Measurements from ENCODE around the gene CNTNAP2.

Gene CNTNAP2

DNA sequence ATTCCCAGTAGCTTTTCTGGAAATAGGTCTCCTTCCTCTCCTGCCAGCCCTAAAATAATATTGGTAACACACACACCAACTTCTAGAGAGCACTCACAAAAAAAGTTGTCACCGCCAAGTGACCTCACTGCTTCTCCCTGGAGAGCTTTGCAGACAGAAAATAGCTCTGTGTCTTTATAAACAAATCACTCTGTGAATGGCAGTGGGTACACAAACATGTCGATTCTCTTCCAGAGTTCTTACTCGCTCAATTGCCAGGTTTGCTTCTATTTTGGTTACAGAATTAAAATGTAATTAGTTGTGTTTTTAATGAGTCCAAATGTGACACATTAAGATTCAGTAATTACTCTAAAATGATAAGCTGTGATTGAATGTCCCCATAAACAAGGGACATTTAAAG is 1824.8 kb downstream of the CNTNAP2 start:
- H3K27me3 ChIP-seq (ENCODE audit: insufficient read depth, low read length) = no peaks in the 10 kb centered on the region
- H3K27ac ChIP-seq (ENCODE audit: low read depth, low read length) = no peak overlapping the region
- no peaks in the 10 kb centered on the region for H3K4me1 ChIP-seq (ENCODE audit: control insufficient read depth, insufficient read depth, low read length, unreplicated experiment)
- no peaks in the 10 kb centered on the region for H3K79me2 ChIP-seq (ENCODE audit: control insufficient read depth, insufficient read depth, low read length, unreplicated experiment)
- no peak overlapping the region for H3K4me3 ChIP-seq (ENCODE audit: low read depth, low read length)
- no peak overlapping the region for H2AFZ ChIP-seq (ENCODE audit: low read length, unreplicated experiment)
- H3K36me3 ChIP-seq (ENCODE audit: insufficient read depth, low read length) = no peaks in the 10 kb centered on the region

DNA sequence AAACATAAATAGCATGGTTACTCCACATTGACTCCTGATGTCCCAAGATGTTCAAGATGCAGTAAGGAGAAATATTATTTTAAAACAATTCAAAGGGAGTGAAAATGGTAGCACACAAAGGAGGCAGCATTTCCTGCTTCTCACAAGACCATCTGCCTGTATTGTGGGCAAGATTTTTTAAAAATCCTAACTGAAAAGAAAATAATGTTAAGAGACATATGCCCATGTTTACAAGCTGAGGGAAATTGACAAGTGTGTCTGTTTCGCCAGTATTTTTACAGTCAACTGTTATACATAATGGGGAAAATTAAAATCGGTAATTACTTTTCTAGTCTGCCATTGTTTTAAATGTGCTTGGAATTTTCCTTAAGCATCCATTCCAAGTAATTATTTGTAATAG is 1827.7 kb downstream of the CNTNAP2 start:
- Histone ChIP-seq H3K4me3 (ENCODE audit: low read depth, low read length) (no peak overlapping the region), H2AFZ (ENCODE audit: low read length, unreplicated experiment) (no peak overlapping the region), H3K4me1 (ENCODE audit: control insufficient read depth, insufficient read depth, low read length, unreplicated experiment) (no peaks in the 10 kb centered on the region), H3K79me2 (ENCODE audit: control insufficient read depth, insufficient read depth, low read length, unreplicated experiment) (no peaks in the 10 kb centered on the region), H3K27ac (ENCODE audit: low read depth, low read length) (no peak overlapping the region), H3K36me3 (ENCODE audit: insufficient read depth, low read length) (no peaks in the 10 kb centered on the region), H3K27me3 (ENCODE audit: insufficient read depth, low read length) (no peaks in the 10 kb centered on the region)

GRCh38 chr7:147952918-147953317 is 1836.3 kb downstream of the CNTNAP2 start:
- Histone ChIP-seq H3K79me2 (ENCODE audit: control insufficient read depth, insufficient read depth, low read length, unreplicated experiment) (no peaks in the 10 kb centered on the region), H3K36me3 (ENCODE audit: insufficient read depth, low read length) (no peaks in the 10 kb centered on the region), H3K27me3 (ENCODE audit: insufficient read depth, low read length) (no peaks in the 10 kb centered on the region), H2AFZ (ENCODE audit: low read length, unreplicated experiment) (no peak overlapping the region), H3K4me1 (ENCODE audit: control insufficient read depth, insufficient read depth, low read length, unreplicated experiment) (no peaks in the 10 kb centered on the region), H3K4me3 (ENCODE audit: low read depth, low read length) (no peak overlapping the region), H3K27ac (ENCODE audit: low read depth, low read length) (no peak overlapping the region)

DNA sequence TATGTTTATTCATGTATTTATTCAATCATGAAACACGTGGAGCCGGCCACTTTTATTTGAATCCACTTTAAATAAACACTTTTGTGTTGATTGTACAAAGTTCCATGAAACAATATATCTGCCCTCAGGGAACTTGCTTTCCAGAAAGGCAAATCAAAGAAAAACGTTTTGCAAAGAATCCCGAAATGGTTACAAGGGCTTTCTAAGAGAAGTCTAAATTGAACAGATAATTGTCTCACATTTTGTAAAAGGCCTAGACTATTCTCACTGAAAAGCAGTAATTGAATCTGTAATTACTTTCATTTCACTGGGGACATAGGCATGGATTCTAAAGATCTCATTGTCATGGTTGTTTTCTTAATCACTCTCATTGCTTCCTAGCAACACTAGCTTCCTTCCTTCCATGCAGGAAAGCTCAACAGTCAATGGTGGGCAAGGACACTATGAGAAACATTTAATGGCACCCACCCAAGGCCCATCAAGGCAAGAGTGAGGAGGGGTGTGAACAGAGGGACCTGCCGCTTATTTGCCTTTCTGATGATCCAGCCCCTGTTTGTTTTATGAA is 1851.5 kb downstream of the CNTNAP2 start:
- Histone ChIP-seq H3K4me3 (ENCODE audit: low read depth, low read length) (no peak overlapping the region), H3K36me3 (ENCODE audit: insufficient read depth, low read length) (no peaks in the 10 kb centered on the region), H3K79me2 (ENCODE audit: control insufficient read depth, insufficient read depth, low read length, unreplicated experiment) (no peaks in the 10 kb centered on the region)

GRCh38 chr7:147971606-147972110 is 1855.1 kb downstream of the CNTNAP2 start:
- no peaks in the 10 kb centered on the region for H3K79me2 ChIP-seq (ENCODE audit: control insufficient read depth, insufficient read depth, low read length, unreplicated experiment)
- no peaks in the 10 kb centered on the region for H3K27me3 ChIP-seq (ENCODE audit: insufficient read depth, low read length)
- no peaks in the 10 kb centered on the region for H3K4me1 ChIP-seq (ENCODE audit: control insufficient read depth, insufficient read depth, low read length, unreplicated experiment)
- H3K27ac ChIP-seq (ENCODE audit: low read depth, low read length) = no peak overlapping the region
- H3K4me3 ChIP-seq (ENCODE audit: low read depth, low read length) = no peak overlapping the region
- no peak overlapping the region for H2AFZ ChIP-seq (ENCODE audit: low read length, unreplicated experiment)
- H3K36me3 ChIP-seq (ENCODE audit: insufficient read depth, low read length) = no peaks in the 10 kb centered on the region

More for the DNA sequence above, 1851.5 kb downstream of the CNTNAP2 start:
- H3K27me3 ChIP-seq (ENCODE audit: insufficient read depth, low read length) = no peaks in the 10 kb centered on the region
- H2AFZ ChIP-seq (ENCODE audit: low read length, unreplicated experiment) = no peak overlapping the region
- H3K4me1 ChIP-seq (ENCODE audit: control insufficient read depth, insufficient read depth, low read length, unreplicated experiment) = no peaks in the 10 kb centered on the region
- no peak overlapping the region for H3K27ac ChIP-seq (ENCODE audit: low read depth, low read length)

DNA sequence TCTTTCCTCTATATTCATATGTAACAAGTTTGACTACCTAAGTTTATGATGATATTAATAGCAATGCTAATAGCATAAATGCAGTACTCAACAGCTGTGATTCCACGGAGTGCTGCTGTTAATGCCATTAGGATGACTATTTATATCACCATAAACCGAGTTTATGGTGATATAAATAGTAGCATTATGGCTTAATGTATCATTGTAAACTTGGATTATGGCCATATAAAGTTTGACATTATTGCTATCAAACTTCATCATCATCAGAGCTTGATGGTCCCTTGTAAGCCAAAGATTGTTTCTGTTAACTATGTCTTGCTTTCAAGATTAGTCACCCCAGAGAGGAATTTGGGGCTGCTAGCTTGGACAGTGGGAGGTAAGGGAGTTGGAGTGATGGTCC is 1861.6 kb downstream of the CNTNAP2 start:
- H3K79me2 ChIP-seq (ENCODE audit: control insufficient read depth, insufficient read depth, low read length, unreplicated experiment) = no peaks in the 10 kb centered on the region
- H3K27me3 ChIP-seq (ENCODE audit: insufficient read depth, low read length) = no peaks in the 10 kb centered on the region
- H3K27ac ChIP-seq (ENCODE audit: low read depth, low read length) = no peak overlapping the region
- no peaks in the 10 kb centered on the region for H3K4me1 ChIP-seq (ENCODE audit: control insufficient read depth, insufficient read depth, low read length, unreplicated experiment)
- no peaks in the 10 kb centered on the region for H3K36me3 ChIP-seq (ENCODE audit: insufficient read depth, low read length)
- H3K4me3 ChIP-seq (ENCODE audit: low read depth, low read length) = no peak overlapping the region
- H2AFZ ChIP-seq (ENCODE audit: low read length, unreplicated experiment) = no peak overlapping the region

DNA sequence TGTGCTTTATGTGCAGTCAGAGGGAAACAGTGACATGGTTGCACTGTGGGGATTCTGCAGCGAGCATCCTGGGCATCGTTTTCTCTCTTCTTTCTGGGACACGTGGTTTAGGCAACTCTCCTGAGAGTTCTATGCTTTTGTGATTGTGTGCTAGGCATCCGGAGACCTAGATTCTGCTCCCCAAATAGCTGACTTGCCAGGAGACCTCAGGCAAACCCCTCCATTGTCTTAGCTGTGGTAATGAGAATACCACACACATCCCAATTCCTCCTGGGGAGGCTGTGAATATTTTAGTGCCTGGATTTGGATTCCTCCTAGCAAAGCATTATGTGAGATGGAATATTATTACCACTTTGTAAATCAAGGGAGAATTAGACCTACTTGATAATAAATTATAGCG is 1862.0 kb downstream of the CNTNAP2 start:
- H3K27me3 ChIP-seq (ENCODE audit: insufficient read depth, low read length) = no peaks in the 10 kb centered on the region
- no peak overlapping the region for H3K4me3 ChIP-seq (ENCODE audit: low read depth, low read length)
- H3K4me1 ChIP-seq (ENCODE audit: control insufficient read depth, insufficient read depth, low read length, unreplicated experiment) = no peaks in the 10 kb centered on the region
- no peak overlapping the region for H3K27ac ChIP-seq (ENCODE audit: low read depth, low read length)
- H3K36me3 ChIP-seq (ENCODE audit: insufficient read depth, low read length) = no peaks in the 10 kb centered on the region
- H2AFZ ChIP-seq (ENCODE audit: low read length, unreplicated experiment) = no peak overlapping the region
- no peaks in the 10 kb centered on the region for H3K79me2 ChIP-seq (ENCODE audit: control insufficient read depth, insufficient read depth, low read length, unreplicated experiment)

- Histone ChIP-seq H3K27me3 (ENCODE audit: insufficient read depth, low read length) (no peaks in the 10 kb centered on the region), H2AFZ (ENCODE audit: low read length, unreplicated experiment) (no peak overlapping the region), H3K79me2 (ENCODE audit: control insufficient read depth, insufficient read depth, low read length, unreplicated experiment) (no peaks in the 10 kb centered on the region), H3K4me1 (ENCODE audit: control insufficient read depth, insufficient read depth, low read length, unreplicated experiment) (no peaks in the 10 kb centered on the region), H3K4me3 (ENCODE audit: low read depth, low read length) (no peak overlapping the region), H3K36me3 (ENCODE audit: insufficient read depth, low read length) (no peaks in the 10 kb centered on the region), H3K27ac (ENCODE audit: low read depth, low read length) (no peak overlapping the region)
Measured at GRCh38 chr7:147980826-147981813, 1864.5 kb downstream of the CNTNAP2 start.

- Histone ChIP-seq H3K4me3 (ENCODE audit: low read depth, low read length) (no peak overlapping the region), H3K27me3 (ENCODE audit: insufficient read depth, low read length) (no peaks in the 10 kb centered on the region), H3K79me2 (ENCODE audit: control insufficient read depth, insufficient read depth, low read length, unreplicated experiment) (no peaks in the 10 kb centered on the region), H3K27ac (ENCODE audit: low read depth, low read length) (no peak overlapping the region), H3K4me1 (ENCODE audit: control insufficient read depth, insufficient read depth, low read length, unreplicated experiment) (no peaks in the 10 kb centered on the region), H3K36me3 (ENCODE audit: insufficient read depth, low read length) (no peaks in the 10 kb centered on the region), H2AFZ (ENCODE audit: low read length, unreplicated experiment) (no peak overlapping the region)
Measured at GRCh38 chr7:147982307-147982706, 1865.7 kb downstream of the CNTNAP2 start.

DNA sequence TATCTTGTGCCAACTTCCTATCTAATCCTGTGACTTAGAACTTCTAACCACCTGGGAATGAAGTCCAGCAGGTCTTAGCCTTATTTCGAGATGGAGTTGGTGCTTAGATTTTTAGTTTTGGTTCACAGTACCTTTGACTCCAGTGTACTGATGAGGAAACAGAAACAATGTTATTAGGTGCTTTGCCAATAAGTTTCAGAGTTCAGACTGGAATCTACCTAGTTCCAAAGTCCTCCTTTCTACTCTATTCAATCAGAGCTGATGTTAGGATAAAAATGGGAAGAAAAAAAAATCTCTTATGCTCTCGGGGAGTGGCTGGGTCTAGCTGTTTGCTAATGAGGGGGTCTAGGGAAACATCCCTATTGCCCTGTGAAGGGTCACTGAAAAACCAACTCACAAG is 1867.7 kb downstream of the CNTNAP2 start:
- Histone ChIP-seq H2AFZ (ENCODE audit: low read length, unreplicated experiment) (no peak overlapping the region), H3K4me1 (ENCODE audit: control insufficient read depth, insufficient read depth, low read length, unreplicated experiment) (no peaks in the 10 kb centered on the region), H3K36me3 (ENCODE audit: insufficient read depth, low read length) (no peaks in the 10 kb centered on the region), H3K27ac (ENCODE audit: low read depth, low read length) (no peak overlapping the region), H3K27me3 (ENCODE audit: insufficient read depth, low read length) (no peaks in the 10 kb centered on the region), H3K4me3 (ENCODE audit: low read depth, low read length) (no peak overlapping the region), H3K79me2 (ENCODE audit: control insufficient read depth, insufficient read depth, low read length, unreplicated experiment) (no peaks in the 10 kb centered on the region)

DNA sequence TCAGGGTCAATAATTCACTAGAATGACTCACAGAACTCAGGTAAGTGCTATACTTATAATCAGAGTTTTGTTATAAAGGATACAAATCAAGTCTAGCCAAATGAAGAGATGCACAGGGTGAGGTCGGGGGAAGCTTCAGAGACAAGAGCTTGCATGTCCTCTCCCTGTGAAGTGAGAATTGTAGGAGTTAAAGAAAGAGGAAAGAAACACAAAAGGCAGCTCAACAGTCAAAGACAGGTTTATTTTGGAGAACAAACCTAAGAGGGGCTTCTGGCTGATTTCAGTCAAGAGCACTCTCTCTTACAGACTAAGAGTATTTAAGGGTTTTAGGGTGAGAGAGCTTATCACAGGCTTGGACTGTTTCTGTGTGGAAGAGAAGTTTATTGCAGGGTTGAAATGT is 1873.5 kb downstream of the CNTNAP2 start:
- Histone ChIP-seq H3K79me2 (ENCODE audit: control insufficient read depth, insufficient read depth, low read length, unreplicated experiment) (no peaks in the 10 kb centered on the region), H2AFZ (ENCODE audit: low read length, unreplicated experiment) (no peak overlapping the region), H3K27me3 (ENCODE audit: insufficient read depth, low read length) (no peaks in the 10 kb centered on the region), H3K4me1 (ENCODE audit: control insufficient read depth, insufficient read depth, low read length, unreplicated experiment) (no peaks in the 10 kb centered on the region), H3K36me3 (ENCODE audit: insufficient read depth, low read length) (no peaks in the 10 kb centered on the region), H3K4me3 (ENCODE audit: low read depth, low read length) (no peak overlapping the region), H3K27ac (ENCODE audit: low read depth, low read length) (no peak overlapping the region)
